SU-DHL-6 (cell line): ENCODE measurements around the gene NRSN2.

Experiments used
- H2AFZ ChIP-seq: fragments of 200-600 bp; sonication (generic); 2 replicates; pipeline ENCODE4 v1.6.1; 2014; ENCODE audit warnings: low read depth, mild to moderate bottlenecking, moderate library complexity, mixed read lengths, antibody characterized with exemption, low read length; ENCODE audit not compliant: severe bottlenecking
- H3F3A ChIP-seq: fragments of 200-600 bp; shearing (Covaris generic); 2 replicates; pipeline ENCODE4 v1.6.0; 2016; ENCODE audit warnings: antibody characterized with exemption, mild to moderate bottlenecking; ENCODE audit not compliant: insufficient read depth
- H3K27ac ChIP-seq: fragments of 200-600 bp; sonication (generic); 2 replicates; pipeline ENCODE4 v1.5.1; 2016; ENCODE audit warnings: low read depth, mild to moderate bottlenecking, low read length, moderate library complexity, mixed read lengths
- H3K27me3 ChIP-seq: fragments of 200-600 bp; sonication (generic), shearing (Covaris generic); 2 replicates; pipeline ENCODE4 v1.6.0; 2014; ENCODE audit warnings: mild to moderate bottlenecking, low read length
- H3K36me3 ChIP-seq: fragments of 200-600 bp; sonication (generic); 2 replicates; pipeline ENCODE4 v1.6.1; 2014; ENCODE audit warnings: mild to moderate bottlenecking, low read length, mixed read lengths
- H3K4me2 ChIP-seq: fragments of 300-600, 200-600 bp; shearing (Covaris generic), sonication (generic); 2 replicates; pipeline ENCODE4 v1.6.0; 2014; ENCODE audit warnings: low read length, low read depth, mild to moderate bottlenecking; ENCODE audit not compliant: poor library complexity, severe bottlenecking
- H3K4me3 ChIP-seq: fragments of 200-600 bp; sonication (generic); 2 replicates; pipeline ENCODE4 v1.5.1; 2014; ENCODE audit warnings: antibody characterized with exemption, low read length, mild to moderate bottlenecking, mixed read lengths; ENCODE audit not compliant: insufficient read depth, poor library complexity, severe bottlenecking
- H3K79me2 ChIP-seq: fragments of 200-600 bp; sonication (generic); 2 replicates; pipeline ENCODE4 v1.6.1; 2014; ENCODE audit warnings: mild to moderate bottlenecking, low read length, moderate library complexity; ENCODE audit not compliant: insufficient read depth
- H3K9ac ChIP-seq: fragments of 200-600 bp; sonication (generic); 2 replicates; pipeline ENCODE4 v1.7.0; 2014; ENCODE audit warnings: mild to moderate bottlenecking, low read length
- H3K9me2 ChIP-seq: fragments of 200-600 bp; sonication (generic); replicated peaks from 2 replicates; pipeline ENCODE4 v1.6.1; 2014; ENCODE audit warnings: low read length; ENCODE audit not compliant: insufficient read depth
- H3K9me3 ChIP-seq: fragments of 200-600 bp; sonication (generic); 2 replicates; pipeline ENCODE4 v1.6.1; 2014; ENCODE audit warnings: low read length, mixed read lengths; ENCODE audit not compliant: insufficient read depth
- H4K20me1 ChIP-seq: fragments of 200-600 bp; sonication (generic); 2 replicates; pipeline ENCODE4 v1.6.1; 2014; ENCODE audit warnings: low read depth, mild to moderate bottlenecking, antibody characterized with exemption, low read length, moderate library complexity, mixed read lengths
- EZH2phosphoT487 ChIP-seq: fragments of 200-600 bp; sonication (generic), shearing (Covaris generic); conservative IDR thresholded peaks from 2 replicates; pipeline ENCODE4 v1.6.1; 2018; ENCODE audit warnings: mild to moderate bottlenecking, antibody characterized with exemption, low read length, moderate library complexity, mixed read lengths
- TF ChIP-seq, protein P1 (sequence below): fragments of 200-600 bp; sonication (generic); IDR thresholded peaks from one replicate; pipeline ENCODE4 v1.5.1; 2017; ENCODE audit warnings: antibody characterized with exemption, mild to moderate bottlenecking, low read length, moderate library complexity; ENCODE audit not compliant: insufficient read depth, poor library complexity, severe bottlenecking

The NRSN2 gene

DNA sequence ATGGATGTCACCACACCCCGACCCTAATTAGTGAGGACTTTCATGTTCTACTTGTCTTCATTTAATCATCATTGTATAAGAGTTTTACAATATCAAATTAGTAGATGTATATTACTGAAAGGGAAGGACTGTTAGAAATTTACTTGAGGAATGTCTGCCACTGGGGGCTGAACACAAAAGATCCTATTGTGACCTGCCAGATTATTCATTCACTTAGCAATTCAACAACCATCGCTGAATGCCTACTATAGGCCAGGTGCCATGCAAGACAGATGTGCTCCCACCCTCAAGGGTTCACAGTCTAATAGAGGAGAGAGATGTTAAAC, 53.2 kb downstream of the NRSN2 start:
- Histone ChIP-seq H3K27me3 (no peaks in the 10 kb centered on the region), H3K79me2 (no peaks in the 10 kb centered on the region), H3K4me2 (no peak overlapping the region), H3K9ac (no peak overlapping the region), H3K9me3 (no peaks in the 10 kb centered on the region), H2AFZ (no peak overlapping the region), H3K27ac (no peak overlapping the region), H3K4me3 (no peak overlapping the region), H4K20me1 (no peaks in the 10 kb centered on the region), H3K9me2 (no peaks in the 10 kb centered on the region), H3K36me3 (no peaks in the 10 kb centered on the region), H3F3A (no peaks in the 10 kb centered on the region)
- no peak for TF ChIP-seq EZH2phosphoT487
- TF ChIP-seq, protein P1, sequence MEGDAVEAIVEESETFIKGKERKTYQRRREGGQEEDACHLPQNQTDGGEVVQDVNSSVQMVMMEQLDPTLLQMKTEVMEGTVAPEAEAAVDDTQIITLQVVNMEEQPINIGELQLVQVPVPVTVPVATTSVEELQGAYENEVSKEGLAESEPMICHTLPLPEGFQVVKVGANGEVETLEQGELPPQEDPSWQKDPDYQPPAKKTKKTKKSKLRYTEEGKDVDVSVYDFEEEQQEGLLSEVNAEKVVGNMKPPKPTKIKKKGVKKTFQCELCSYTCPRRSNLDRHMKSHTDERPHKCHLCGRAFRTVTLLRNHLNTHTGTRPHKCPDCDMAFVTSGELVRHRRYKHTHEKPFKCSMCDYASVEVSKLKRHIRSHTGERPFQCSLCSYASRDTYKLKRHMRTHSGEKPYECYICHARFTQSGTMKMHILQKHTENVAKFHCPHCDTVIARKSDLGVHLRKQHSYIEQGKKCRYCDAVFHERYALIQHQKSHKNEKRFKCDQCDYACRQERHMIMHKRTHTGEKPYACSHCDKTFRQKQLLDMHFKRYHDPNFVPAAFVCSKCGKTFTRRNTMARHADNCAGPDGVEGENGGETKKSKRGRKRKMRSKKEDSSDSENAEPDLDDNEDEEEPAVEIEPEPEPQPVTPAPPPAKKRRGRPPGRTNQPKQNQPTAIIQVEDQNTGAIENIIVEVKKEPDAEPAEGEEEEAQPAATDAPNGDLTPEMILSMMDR, result no peak

DNA sequence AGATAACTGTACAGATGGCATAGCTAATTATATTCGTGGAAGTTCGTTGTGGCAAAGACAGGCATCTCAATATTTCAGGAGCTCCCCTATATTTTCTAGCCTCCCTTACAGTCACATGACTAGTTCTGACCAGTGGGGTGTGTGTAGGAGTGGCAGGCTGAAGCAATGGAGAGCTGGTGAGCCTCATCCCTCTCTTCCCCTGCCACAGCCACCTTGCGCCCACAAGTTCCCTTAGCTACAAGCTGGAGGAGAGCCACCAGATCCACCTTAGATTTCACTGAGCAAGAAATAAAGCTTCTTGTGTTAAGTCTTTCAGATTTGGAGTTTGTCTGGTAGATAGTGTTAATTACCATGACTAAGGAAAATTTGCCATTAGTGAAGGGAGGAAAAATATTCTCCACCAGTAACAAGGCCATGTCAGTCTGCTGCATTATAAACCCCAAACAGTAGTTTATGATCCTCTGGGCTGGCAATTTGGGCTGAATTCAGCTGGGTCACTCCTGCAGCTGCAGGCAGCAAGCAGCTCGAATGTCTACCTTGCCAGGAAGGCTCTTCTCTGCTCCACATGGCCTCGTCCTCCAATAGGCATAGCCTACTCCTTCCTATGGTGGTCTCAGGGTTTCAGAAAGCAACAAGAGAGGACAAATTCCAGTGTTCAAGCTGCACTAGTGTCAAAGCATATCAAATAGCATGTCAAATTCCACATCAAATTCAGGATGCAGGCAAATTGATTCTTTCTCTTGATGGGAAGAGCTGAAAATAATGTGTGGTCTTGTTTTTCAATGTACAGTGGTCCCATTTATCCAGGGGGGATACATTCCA, 53.8 kb downstream of the NRSN2 start:
- Histone ChIP-seq H3K9me3 (no peaks in the 10 kb centered on the region), H2AFZ (no peak overlapping the region), H3K27me3 (no peaks in the 10 kb centered on the region), H3K79me2 (no peaks in the 10 kb centered on the region), H3K9me2 (no peaks in the 10 kb centered on the region), H3K4me3 (no peak overlapping the region), H3F3A (no peaks in the 10 kb centered on the region), H3K4me2 (no peak overlapping the region), H3K9ac (no peak overlapping the region), H4K20me1 (no peaks in the 10 kb centered on the region), H3K27ac (no peak overlapping the region), H3K36me3 (no peaks in the 10 kb centered on the region)
- TF ChIP-seq, protein P1, result no peak
- TF ChIP-seq EZH2phosphoT487, result no peak

DNA sequence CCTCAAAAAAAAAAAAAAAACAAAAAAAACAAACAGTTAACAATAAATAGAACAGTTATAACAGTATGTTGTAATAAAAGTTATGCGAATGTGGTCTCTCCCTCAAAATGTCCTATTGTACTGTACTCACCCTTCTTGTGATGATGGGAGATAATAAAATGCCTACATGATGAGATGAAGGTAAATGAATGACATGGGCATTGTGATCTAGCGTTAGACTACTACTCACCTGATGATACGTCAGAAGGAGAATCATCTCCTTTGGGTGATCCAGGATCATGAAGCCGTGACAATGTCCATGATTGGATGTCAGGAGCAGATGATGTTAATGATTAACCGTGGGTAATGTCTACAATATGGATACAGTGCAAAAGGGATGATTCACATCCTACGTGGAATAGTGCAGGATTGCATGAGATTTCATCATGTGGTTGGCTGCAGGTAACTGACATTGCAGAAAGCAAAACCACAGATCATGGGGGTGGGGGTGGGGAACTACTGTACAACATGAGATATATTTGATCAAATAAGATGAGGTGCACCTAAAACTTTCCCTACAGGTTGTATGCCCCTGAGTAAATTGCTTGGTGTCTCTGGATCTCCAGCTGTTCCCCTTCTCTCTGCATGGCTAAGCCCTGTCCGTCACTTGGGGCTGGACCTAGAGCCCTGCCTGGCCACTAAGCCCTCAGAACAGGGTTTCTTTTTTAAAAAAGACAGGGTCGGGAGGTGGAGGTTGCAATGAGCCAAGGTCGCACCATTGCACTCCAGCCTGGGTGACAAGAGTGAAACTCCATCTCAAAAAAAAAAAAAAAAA, 55.0 kb downstream of the NRSN2 start:
- Histone ChIP-seq H3K9ac (no peak overlapping the region), H3K4me2 (peak overlapping the region; percentile 19), H3K27me3 (no peaks in the 10 kb centered on the region), H3K4me3 (no peak overlapping the region), H4K20me1 (no peaks in the 10 kb centered on the region), H3F3A (no peaks in the 10 kb centered on the region), H3K79me2 (no peaks in the 10 kb centered on the region), H3K9me3 (no peaks in the 10 kb centered on the region), H2AFZ (no peak overlapping the region), H3K36me3 (no peaks in the 10 kb centered on the region), H3K27ac (no peak overlapping the region), H3K9me2 (no peaks in the 10 kb centered on the region)
- TF ChIP-seq EZH2phosphoT487, result no peak
- TF ChIP-seq, protein P1, result no peak
